ENCODE measurements around the gene SLC47A2.

The SLC47A2 gene

DNA sequence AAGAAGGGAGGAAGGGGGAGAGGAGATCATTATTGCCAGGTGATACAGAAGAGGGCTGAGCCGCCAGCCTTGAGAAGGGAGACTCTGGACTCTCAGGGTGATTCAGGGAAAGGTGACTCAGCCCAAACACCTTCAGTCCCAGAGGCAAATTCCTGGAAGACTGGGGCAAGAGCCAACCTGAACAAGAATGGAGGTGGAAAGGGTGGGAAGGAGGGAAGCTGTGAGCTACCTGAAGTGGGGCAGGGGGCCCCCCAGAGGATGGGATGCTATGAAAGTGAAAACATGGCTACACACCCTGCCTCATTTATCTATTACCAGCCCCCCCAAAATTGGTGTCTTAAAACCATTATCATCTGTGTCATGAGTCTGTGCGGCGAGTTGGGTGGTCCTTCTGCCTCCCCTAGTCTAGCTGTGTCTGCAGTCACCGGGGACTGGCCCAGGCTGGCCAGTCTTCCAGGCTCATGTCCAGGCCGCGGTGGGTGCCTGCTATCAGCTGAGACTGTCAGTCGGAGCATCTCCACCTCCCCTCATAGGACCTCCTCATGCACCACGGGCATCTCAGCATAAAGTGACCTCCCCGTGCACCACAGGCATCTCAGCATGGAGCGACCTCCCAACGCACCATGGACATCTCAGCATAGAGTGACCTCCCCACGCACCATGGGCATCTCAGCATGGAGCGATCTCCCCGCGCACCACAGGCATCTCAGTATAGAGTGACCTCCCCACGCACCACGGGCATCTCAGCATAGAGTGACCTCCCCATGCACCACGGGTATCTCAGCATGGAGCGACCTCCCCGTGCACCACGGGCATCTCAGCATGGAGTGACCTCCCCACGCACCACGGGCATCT, 3.2 kb upstream of the SLC47A2 start:
- DNase-seq (ENCODE audit: insufficient read length, low spot score) (no peak), FAIRE-seq (no peak)
- no peak for TF ChIP-seq CTCF (IDR thresholded peaks at IDR 0.05; ENCODE audit: insufficient read depth, missing control alignments)

DNA sequence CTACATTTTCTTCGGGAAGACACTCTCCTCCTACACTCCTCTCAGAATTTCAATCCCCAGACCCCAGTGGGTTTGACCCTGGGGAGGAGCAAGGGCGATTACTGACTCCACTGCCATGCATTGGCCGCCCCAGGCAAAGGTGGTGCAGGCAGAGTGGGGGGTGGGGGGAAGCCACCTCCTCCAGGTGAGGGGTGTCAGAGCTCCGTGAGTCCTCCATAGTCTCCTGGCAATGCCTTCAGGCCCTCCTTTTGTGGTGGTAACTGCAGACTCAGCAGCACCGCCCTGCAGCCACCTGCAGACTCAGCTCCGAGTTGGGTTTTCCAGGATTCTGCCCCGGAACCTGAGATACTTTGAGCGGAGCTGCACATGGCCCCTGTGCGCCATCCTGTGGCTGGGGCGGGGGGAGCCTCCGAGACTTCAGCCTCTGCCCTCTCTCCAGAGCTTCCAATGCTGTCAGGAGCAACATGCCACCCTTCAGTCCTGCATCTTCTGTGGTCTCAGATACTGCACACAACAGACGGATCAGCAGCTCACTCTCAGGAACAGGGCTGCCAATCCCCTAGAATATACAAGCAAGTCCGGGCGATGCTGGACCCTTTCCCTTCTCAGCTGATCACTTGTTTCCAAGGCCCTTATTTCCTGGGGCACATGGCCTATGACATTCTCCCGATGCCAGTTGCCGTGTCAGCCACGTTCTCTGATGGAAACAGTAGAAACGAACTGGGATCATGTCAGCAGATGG, 2.4 kb upstream of the SLC47A2 start:
- no peak for TF ChIP-seq CTCF (IDR thresholded peaks at IDR 0.05; ENCODE audit: insufficient read depth, missing control alignments)
- no peak for FAIRE-seq
- DNase-seq (ENCODE audit: insufficient read length, low spot score) = no peak

DNA sequence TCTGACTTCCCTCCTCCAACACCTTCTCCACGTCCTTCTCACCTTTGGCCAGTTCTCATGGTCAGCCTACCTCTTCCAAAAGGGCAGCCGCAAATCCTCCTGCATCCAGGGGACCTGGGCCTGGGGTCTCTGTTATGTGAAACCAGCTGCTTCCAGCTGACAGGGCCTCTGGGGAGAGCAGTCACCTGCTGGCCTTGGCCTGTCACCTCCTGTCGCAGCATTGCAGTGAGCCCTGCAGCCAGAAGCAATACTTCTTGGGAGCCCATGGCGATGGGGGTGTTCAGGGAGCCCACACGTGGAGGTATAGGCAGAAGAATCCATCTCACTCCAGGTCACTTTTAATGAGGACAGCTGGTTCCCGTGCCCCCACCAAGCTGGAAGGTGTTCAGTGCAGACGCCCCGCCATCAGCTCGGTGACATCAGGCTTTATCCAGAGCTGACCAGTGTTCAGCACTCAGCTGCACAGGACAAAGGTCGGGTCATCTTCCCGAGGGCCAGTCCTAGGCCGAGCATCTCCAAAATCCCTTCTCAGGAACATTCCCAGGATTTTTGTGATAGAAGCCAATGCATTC, 1.7 kb upstream of the SLC47A2 start:
- FAIRE-seq (no peak), DNase-seq (ENCODE audit: insufficient read length, low spot score) (no peak)
- no peak for TF ChIP-seq CTCF (IDR thresholded peaks at IDR 0.05; ENCODE audit: insufficient read depth, missing control alignments)

GRCh38 chr17:19717411-19717908, 1.1 kb upstream of the SLC47A2 start:
- TF ChIP-seq CTCF (IDR thresholded peaks at IDR 0.05; ENCODE audit: insufficient read depth, missing control alignments) = no peak
- FAIRE-seq (no peak), DNase-seq (ENCODE audit: insufficient read length, low spot score) (no peak)

DNA sequence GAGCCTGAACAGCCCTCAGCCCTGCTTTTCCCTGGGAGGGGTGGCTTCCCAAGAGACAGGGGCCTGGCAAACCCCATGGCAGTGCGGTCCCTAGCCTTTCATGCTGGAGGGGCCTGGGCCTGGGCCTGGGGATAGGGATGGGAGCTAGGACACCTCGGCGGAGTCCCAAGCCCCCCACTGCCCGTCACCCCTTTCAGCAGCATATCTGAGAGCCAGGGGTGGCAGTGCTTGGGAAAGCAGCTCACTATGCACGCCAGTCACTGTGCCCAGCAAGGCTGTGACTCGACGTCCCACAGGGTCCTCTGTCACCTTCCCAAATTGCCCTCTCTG, 612 bp upstream of the SLC47A2 start:
- DNase-seq (ENCODE audit: insufficient read length, low spot score) = no peak
- no peak for FAIRE-seq
- no peak for TF ChIP-seq CTCF (IDR thresholded peaks at IDR 0.05; ENCODE audit: insufficient read depth, missing control alignments)

GRCh38 chr17:19714542-19715411, 1.6 kb downstream of the SLC47A2 start:
- no peak for FAIRE-seq
- TF ChIP-seq CTCF (IDR thresholded peaks at IDR 0.05; ENCODE audit: insufficient read depth, missing control alignments) = no peak
- peak; percentile 16 for DNase-seq (ENCODE audit: insufficient read length, low spot score)
